H9 (cell line): Measurements from ENCODE around the gene RALGAPA2. TPM values are rescaled to one million over a fixed set of nuclear protein-coding genes. Genes with fewer than 3 reads are reported as not detected.

ENCODE experiments used
- DNase-seq: peaks from one replicate; pipeline ENCODE4 v3.0.0-alpha.2; 2017
- H2AFZ ChIP-seq: one replicate; pipeline ENCODE4 v1.6.1; 2013; ENCODE audit warnings: mild to moderate bottlenecking, low read length, control low read depth, moderate library complexity
- H2AK5ac ChIP-seq: 2 replicates; pipeline ENCODE4 v1.6.1; 2013; ENCODE audit warnings: low read length, control low read depth, mixed read lengths; ENCODE audit not compliant: insufficient read length
- H2BK120ac ChIP-seq: one replicate; pipeline ENCODE4 v1.6.1; 2013; ENCODE audit warnings: low read depth, mild to moderate bottlenecking, low read length, control low read depth, inconsistent platforms; ENCODE audit not compliant: poor library complexity, severe bottlenecking
- H2BK12ac ChIP-seq: 2 replicates; pipeline ENCODE4 v1.6.1; 2013; ENCODE audit warnings: low read length, control low read depth, mixed read lengths, low read depth; ENCODE audit not compliant: insufficient read length
- H2BK15ac ChIP-seq: 2 replicates; pipeline ENCODE4 v1.6.1; 2013; ENCODE audit warnings: low read depth, low read length, control low read depth
- H2BK20ac ChIP-seq: one replicate; pipeline ENCODE4 v1.6.1; 2013; ENCODE audit warnings: low read depth, mild to moderate bottlenecking, low read length, control low read depth, inconsistent platforms; ENCODE audit not compliant: poor library complexity, severe bottlenecking
- H2BK5ac ChIP-seq: 2 replicates; pipeline ENCODE4 v1.6.1; 2013; ENCODE audit warnings: low read length, control low read depth, mixed read lengths; ENCODE audit not compliant: insufficient read length
- H3K14ac ChIP-seq: 2 replicates; pipeline ENCODE4 v1.6.1; 2013; ENCODE audit warnings: low read length, control low read depth; ENCODE audit not compliant: insufficient read depth
- H3K18ac ChIP-seq: 2 replicates; pipeline ENCODE4 v1.6.1; 2013; ENCODE audit warnings: low read depth, mild to moderate bottlenecking, mixed read lengths, low read length, control low read depth; ENCODE audit not compliant: insufficient read length
- H3K23ac ChIP-seq: 2 replicates; pipeline ENCODE4 v1.6.1; 2013; ENCODE audit warnings: low read length, control low read depth, mixed read lengths, low read depth; ENCODE audit not compliant: insufficient read length
- H3K23me2 ChIP-seq: 2 replicates; pipeline ENCODE4 v1.6.1; 2013; ENCODE audit warnings: low read depth, mild to moderate bottlenecking, mixed read lengths, low read length, control low read depth; ENCODE audit not compliant: insufficient read length, poor library complexity, severe bottlenecking
- H3K27ac ChIP-seq: 2 replicates; pipeline ENCODE4 v1.5.1; 2013; ENCODE audit warnings: low read length, control low read depth, mixed read lengths, low read depth; ENCODE audit not compliant: insufficient read length
- H3K27me3 ChIP-seq: 2 replicates; pipeline ENCODE4 v1.6.1; 2013; ENCODE audit warnings: low read length, control low read depth, inconsistent platforms; ENCODE audit not compliant: insufficient read depth
- H3K4ac ChIP-seq: 2 replicates; pipeline ENCODE4 v1.6.1; 2013; ENCODE audit warnings: low read depth, mild to moderate bottlenecking, control low read depth, inconsistent platforms, low read length, moderate library complexity
- H3K4me1 ChIP-seq: 2 replicates; pipeline ENCODE4 v1.6.1; 2013; ENCODE audit warnings: low read length, control low read depth, inconsistent platforms; ENCODE audit not compliant: insufficient read depth
- H3K4me2 ChIP-seq: 2 replicates; pipeline ENCODE4 v1.6.1; 2013; ENCODE audit warnings: low read length, control low read depth, mixed read lengths; ENCODE audit not compliant: insufficient read length, insufficient read depth
- H3K56ac ChIP-seq: 2 replicates; pipeline ENCODE4 v1.6.1; 2013; ENCODE audit warnings: low read depth, mild to moderate bottlenecking, mixed read lengths, low read length, control low read depth; ENCODE audit not compliant: insufficient read length
- H3K79me1 ChIP-seq: 2 replicates; pipeline ENCODE4 v1.6.1; 2013; ENCODE audit warnings: low read depth, mild to moderate bottlenecking, moderate library complexity, low read length, control low read depth, inconsistent platforms; ENCODE audit not compliant: insufficient read depth, poor library complexity, severe bottlenecking
- H3K79me2 ChIP-seq: 2 replicates; pipeline ENCODE4 v1.6.1; 2013; ENCODE audit warnings: low read length, control low read depth, inconsistent platforms; ENCODE audit not compliant: insufficient read depth
- H3K9ac ChIP-seq: 2 replicates; pipeline ENCODE4 v1.6.1; 2013; ENCODE audit warnings: low read length, control low read depth, mixed read lengths; ENCODE audit not compliant: insufficient read length; ENCODE audit errors: extremely low read depth
- H3K9me3 ChIP-seq: one replicate; pipeline ENCODE4 v1.6.1; 2013; ENCODE audit warnings: low read depth, low read length, inconsistent platforms; ENCODE audit not compliant: control insufficient read depth
- H3T11ph ChIP-seq: one replicate; pipeline ENCODE4 v1.6.1; 2013; ENCODE audit warnings: mild to moderate bottlenecking, low read length, control low read depth, inconsistent platforms
- H4K20me1 ChIP-seq: one replicate; pipeline ENCODE4 v1.6.1; 2013; ENCODE audit not compliant: control insufficient read depth, insufficient read length, insufficient read depth
- H4K5ac ChIP-seq: 2 replicates; pipeline ENCODE4 v1.6.1; 2013; ENCODE audit warnings: low read depth, mild to moderate bottlenecking, mixed read lengths, low read length, control low read depth; ENCODE audit not compliant: insufficient read length
- H4K8ac ChIP-seq: replicated peaks from 2 replicates; pipeline ENCODE4 v1.6.1; 2013; ENCODE audit warnings: low read length, control low read depth, mixed read lengths, low read depth; ENCODE audit not compliant: insufficient read length
- H4K91ac ChIP-seq: 2 replicates; pipeline ENCODE4 v1.6.1; 2013; ENCODE audit warnings: low read depth, mild to moderate bottlenecking, moderate library complexity, mixed read lengths, low read length, control low read depth; ENCODE audit not compliant: insufficient read length
- H3K27ac Mint-ChIP-seq, 3 experiments: 2 replicates in 2 of 3; 3 replicates in 1 of 3; pipeline ENCODE4 v1.8.0; 2020 to 2021; ENCODE audit warnings: mixed read lengths in 3 of 3, mild to moderate bottlenecking in 1 of 3, moderate library complexity in 1 of 3
- H3K27me3 Mint-ChIP-seq: 2 replicates; pipeline ENCODE4 v1.8.0; 2021; ENCODE audit warnings: low read depth, mild to moderate bottlenecking, moderate library complexity, mixed read lengths
- H3K36me3 Mint-ChIP-seq, 3 experiments: 2 replicates in 2 of 3; 3 replicates in 1 of 3; pipeline ENCODE4 v1.8.0; 2020 to 2021; ENCODE audit warnings: low read depth in 3 of 3, mixed read lengths in 3 of 3; ENCODE audit not compliant: insufficient read depth in 1 of 3
- H3K4me1 Mint-ChIP-seq, 2 experiments: 2 replicates each; pipeline ENCODE4 v1.8.0; 2020; ENCODE audit warnings: mixed read lengths in 2 of 2
- H3K4me3 Mint-ChIP-seq, 2 experiments: 2 replicates in 1 of 2; 3 replicates in 1 of 2; pipeline ENCODE4 v1.8.0; 2020 to 2021; ENCODE audit warnings: mild to moderate bottlenecking in 2 of 2, mixed read lengths in 2 of 2, moderate library complexity in 1 of 2
- H3K9me3 Mint-ChIP-seq, 2 experiments: 2 replicates in 1 of 2; 3 replicates in 1 of 2; pipeline ENCODE4 v1.8.0; 2020; ENCODE audit warnings: mild to moderate bottlenecking in 2 of 2, mixed read lengths in 2 of 2, moderate library complexity in 1 of 2
- WGBS: extraction: QIAGEN DNeasy Blood & Tissue Kit; methylation state at CpG from one replicate; pipeline ENCODE4 v1.1.7; 2013; ENCODE audit warnings: missing lambda C conversion rate, low lambda C conversion rate, mixed read lengths; ENCODE audit not compliant: insufficient read length; ENCODE audit errors: extremely low coverage; 5-methylcytosine and 5-hydroxymethylcytosine counted together
- total RNA-seq: library from RNA; stranded (reverse); gene quantifications from 2 replicates; pipeline ENCODE4 v1.2.1, GENCODE V29; 2021
- TF ChIP-seq, protein P1 (sequence below): fragments of 200-600 bp; sonication (generic); conservative IDR thresholded peaks from 3 replicates; pipeline ENCODE4 v1.8.0; 2021; ENCODE audit warnings: antibody characterized with exemption, mild to moderate bottlenecking

The RALGAPA2 gene
- total RNA-seq, 1 experiment from 2014 or later: 16.6 TPM

DNA sequence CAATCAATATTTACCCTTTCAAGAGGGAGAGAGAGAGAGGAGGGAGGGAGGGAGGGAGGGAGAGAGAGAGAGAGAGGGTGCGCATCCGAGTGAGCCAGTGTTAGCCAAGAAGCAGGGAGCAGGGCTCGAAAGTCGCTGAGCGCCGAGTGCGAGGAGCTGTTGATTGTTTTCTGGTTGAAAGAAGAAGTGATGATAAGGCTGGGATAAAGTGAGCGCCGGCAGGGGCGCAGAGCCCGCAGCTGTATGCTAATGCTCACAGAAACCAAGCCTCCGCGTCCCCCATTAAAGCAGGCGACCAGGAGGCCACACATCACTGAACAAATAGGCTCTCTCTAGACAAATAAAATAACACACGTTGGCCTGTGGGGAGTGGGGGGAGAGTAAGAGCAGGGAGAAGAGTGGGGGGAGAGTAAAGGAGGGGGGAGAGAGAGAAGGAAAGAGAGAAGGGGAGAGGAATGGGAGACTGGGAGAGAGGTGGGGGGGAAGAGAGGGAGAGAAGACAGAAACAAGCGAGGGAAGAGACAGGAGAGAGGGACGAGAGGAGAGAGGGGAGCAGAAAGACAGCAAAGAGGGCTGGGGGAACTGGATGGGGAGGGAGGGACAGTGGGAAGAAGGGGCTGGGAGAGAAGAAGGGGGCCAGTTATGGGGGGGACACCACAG lies 349.5 kb downstream of the RALGAPA2 start:
- Histone ChIP-seq H2BK20ac (no peak overlapping the region), H3K56ac (no peak overlapping the region), H2AFZ (no peak overlapping the region), H3K4me1 (no peaks in the 10 kb centered on the region), H2AK5ac (no peak overlapping the region), H3K18ac (no peak overlapping the region), H2BK120ac (no peak overlapping the region), H3K79me2 (no peaks in the 10 kb centered on the region), H3K9ac (no peak overlapping the region), H3K79me1 (no peaks in the 10 kb centered on the region), H3K9me3 (no peaks in the 10 kb centered on the region), H3T11ph (no peak overlapping the region), H2BK12ac (no peak overlapping the region), H4K91ac (no peak overlapping the region), H3K4ac (no peak overlapping the region), H3K27ac (no peak overlapping the region), H4K8ac (no peak overlapping the region), H4K5ac (no peak overlapping the region), H4K20me1 (no peaks in the 10 kb centered on the region), H2BK15ac (no peak overlapping the region), H2BK5ac (no peak overlapping the region), H3K23ac (no peak overlapping the region), H3K23me2 (peaks cover 28% of the 10 kb centered on the region), H3K14ac (no peak overlapping the region), H3K4me2 (peak overlapping the region; percentile 54), H3K27me3 (peaks cover 32% of the 10 kb centered on the region)
- Mint-ChIP-seq H3K4me3 (peak overlapping the region; percentile 55 to 90), H3K9me3 (peaks cover 1 to 6% of the 10 kb centered on the region in 2 experiments; a peak in 2 of 5 replicates), H3K27ac (no peak overlapping the region; a peak in 1 of 7 replicates), H3K4me1 (peaks cover 40 to 47% of the 10 kb centered on the region in 2 experiments), H3K36me3 (no peaks in the 10 kb centered on the region), H3K27me3 (peaks cover 94% of the 10 kb centered on the region)
- peak; percentile 76 for DNase-seq
- WGBS: no CpG with 5 or more reads among the region's 17 CpGs
- TF ChIP-seq, protein P1, sequence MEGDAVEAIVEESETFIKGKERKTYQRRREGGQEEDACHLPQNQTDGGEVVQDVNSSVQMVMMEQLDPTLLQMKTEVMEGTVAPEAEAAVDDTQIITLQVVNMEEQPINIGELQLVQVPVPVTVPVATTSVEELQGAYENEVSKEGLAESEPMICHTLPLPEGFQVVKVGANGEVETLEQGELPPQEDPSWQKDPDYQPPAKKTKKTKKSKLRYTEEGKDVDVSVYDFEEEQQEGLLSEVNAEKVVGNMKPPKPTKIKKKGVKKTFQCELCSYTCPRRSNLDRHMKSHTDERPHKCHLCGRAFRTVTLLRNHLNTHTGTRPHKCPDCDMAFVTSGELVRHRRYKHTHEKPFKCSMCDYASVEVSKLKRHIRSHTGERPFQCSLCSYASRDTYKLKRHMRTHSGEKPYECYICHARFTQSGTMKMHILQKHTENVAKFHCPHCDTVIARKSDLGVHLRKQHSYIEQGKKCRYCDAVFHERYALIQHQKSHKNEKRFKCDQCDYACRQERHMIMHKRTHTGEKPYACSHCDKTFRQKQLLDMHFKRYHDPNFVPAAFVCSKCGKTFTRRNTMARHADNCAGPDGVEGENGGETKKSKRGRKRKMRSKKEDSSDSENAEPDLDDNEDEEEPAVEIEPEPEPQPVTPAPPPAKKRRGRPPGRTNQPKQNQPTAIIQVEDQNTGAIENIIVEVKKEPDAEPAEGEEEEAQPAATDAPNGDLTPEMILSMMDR: no peak
